HG02870 (cell line): ENCODE results near the gene FAM200A.
"Not testable (repeated sequence)": the region's sequence is repeated elsewhere in the genome, so short reads cannot be mapped to it uniquely, and the experiment has no call there.

ENCODE experiments used
- ATAC-seq: cut with Tn5 transposase; IDR thresholded peaks from one replicate; pipeline ENCODE4 v1.9.1; 2021; ENCODE audit warnings: mild to moderate bottlenecking, moderate library complexity; ENCODE audit not compliant: unreplicated experiment

FAM200A gene

DNA sequence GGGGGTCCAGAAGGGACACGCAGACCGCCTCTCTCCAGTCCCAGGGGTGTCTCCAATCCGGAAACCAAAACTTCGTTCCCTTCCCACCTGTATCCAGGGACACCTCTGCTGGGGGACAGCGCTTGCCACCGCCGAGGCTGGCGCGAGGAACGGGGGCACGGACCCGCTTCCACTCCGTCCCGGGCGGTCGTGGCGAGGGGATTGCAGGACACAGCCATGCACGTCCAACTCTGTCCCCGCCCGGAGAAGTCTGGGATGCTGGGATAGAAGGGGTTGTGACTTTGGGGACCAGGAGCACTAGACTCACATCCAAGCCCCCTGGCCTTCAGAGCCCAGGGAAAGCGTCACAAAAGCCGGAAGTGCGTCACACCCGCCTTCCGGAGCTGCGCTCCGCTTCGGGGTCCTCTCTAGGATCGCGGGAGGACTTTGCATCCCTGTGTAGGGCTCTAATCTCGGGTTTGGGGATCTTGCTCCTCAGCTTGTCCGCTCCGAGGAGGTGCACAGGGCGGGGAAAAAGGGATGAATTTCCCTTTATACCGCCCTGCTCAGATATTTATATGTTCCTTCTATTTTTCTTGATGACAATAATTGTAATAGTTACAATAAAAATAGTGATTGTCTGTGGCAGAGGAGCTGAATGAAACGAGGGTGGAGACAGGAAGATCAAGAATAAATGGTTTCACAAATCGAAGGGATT is at the start of gene FAM200A:
Gene FAM200A (minus strand): TSS at position 348 of the 697 bp plus-strand sequence. CDS start 3,707 bp downstream, outside the sequence.
- ATAC-seq = peak; percentile 89

DNA sequence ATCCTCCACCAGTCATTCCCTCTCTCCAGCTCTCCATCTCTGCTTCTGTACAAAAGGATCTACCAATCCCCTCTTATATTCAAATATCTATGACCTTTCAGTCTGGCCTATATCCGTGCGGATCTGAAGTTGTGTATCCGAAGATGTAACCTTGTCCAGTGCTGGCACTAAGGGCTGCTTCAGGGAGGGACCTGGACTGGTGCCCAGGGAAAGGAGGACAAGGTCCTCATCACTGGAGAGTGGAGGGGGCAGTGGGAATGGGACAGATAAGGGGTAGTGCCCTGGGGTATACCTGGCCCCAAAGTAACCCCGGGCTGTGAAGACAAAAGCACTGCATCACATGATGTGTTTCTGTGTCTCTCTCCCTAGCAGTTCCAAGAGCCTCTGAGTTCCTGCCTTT is 47.9 kb upstream of the FAM200A start:
- no peak for ATAC-seq

DNA sequence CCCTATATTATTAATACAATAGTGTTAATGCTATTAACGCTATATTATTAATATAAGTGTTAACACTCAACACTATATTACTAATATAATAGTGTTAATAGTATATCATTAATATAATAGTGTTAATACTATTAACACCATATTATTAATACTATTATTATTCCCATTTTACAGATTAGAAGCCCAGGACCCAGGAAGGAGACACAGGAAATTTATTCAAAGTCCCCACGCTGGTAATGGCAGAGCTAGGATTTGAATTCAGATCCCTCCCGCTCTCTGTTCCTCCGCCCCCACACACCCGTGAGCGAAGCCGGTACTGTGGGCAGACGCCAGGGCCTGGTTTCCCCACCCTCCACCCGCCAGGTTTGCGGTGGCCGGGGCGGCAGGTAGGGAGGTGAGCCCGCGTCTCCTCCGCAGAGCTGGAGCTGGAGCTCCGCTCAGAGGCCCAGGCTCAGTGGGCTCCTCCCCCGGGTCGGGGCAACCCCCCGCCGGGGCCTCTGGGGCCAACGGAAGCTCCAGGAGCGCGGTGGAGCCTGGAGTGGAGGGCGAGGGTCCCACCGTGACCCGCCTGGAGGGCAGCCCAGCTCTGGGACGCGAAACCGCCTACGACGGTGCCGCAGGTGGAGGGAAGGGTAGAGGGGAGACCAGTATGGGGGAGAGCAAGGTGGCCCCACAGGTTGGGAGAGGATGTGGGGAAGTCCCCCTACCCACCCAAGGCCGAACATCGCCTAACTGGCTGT is 46.0 kb upstream of the FAM200A start, which contains the start of gene TMEM225B:
Gene TMEM225B (plus strand): TSS at position 506 of the 740 bp plus-strand sequence. CDS start 6,122 bp downstream, outside the sequence.
- ATAC-seq = no peak

DNA sequence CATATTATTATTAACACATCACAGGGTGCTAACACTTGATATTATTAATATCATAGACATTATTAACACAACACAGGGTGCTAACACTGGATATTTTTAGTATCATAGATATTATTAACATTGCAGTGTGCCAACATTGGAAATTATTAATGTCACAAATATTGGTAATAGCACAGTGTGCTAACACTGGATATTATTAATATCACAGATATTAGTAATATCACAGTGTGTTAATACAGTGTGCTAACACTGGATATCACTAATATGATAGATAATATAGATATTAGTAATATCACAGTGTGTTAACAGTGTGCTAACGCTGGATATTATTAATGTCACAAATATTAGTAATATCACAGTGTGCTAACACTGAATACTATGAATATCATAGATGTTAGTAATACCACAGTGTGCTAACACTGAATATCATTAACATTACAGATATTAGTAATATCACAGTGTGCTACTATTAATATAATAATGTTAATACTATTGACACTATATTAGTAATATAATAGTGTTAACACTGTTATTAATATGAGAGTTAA is 44.6 kb upstream of the FAM200A start:
- ATAC-seq = no peak

DNA sequence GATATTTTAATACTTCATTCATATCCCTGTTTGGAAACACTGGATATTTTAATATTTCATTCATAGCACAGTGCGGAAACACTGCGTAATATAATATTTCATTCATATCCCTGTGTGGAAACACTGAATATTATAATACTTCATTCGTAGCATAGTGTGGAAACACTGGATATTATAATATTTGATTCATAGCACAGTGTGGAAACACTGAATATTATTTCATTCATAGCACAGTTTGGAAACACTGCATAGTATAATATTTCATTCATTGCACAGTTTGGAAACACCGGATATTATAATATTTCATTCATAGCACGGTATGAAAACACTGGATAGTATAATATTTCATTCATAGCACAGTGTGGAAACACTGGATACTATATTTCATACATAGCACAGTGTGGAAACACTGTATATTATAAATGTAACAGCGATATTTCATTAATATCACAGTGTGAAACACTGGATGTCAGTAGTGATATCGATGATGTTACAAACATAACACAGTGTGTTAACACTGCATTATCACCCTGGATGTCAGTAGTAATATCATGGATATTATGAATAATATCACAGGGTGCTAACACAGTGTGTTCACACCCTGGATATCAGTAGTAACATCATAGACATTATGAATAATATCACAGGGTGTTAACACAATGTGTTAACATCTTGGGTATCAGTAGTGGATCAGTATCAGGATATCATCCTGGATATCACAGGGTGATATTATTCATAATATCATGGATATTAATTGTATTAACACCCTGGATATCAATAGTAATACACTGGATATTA is 43.2 kb upstream of the FAM200A start:
- ATAC-seq = no peak

DNA sequence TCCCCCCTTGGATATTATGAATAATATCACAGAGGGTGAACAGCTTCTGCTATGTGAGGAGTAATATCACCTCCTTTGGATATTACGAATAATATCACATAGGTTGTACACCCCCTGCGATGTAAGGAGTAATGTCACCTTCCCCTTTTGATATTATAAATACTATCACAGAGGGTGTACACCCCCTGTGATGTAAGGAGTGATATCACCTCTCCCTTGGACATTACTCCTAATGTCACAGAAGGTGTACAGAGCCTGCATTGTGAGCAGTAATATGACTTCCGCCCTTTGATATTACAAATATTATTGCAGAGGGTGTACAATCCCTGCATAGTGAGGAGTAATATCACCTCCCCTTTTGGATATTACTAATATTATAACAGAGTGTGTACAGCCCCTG is 37.0 kb upstream of the FAM200A start:
- no peak for ATAC-seq

DNA sequence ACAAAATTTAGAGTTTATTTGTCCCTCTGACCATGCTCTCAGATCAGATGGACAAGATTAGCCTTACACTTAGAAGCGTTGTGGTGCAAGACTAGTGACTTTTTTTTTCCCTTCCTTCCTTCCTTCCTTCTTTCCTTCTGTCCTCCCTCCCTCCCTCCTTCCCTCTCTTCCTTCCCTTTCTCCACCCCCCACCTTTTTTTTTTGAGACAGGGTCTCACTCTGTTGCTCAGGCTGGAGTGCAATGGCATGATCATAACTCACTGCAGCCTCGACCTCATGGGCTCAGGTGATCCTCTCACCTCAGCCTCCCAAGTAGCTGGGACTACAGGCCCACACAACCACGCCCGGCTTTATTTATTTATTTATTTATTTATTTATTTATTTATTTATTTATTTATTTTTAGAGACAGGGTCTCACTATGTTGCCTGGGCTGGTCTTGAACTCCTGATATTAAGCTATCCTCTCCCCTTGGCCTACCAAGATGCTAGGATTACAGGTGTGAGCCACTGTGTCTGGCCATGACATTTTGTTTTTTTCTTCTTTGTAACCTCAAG is 28.9 kb upstream of the FAM200A start:
- not testable (repeated sequence) for ATAC-seq

DNA sequence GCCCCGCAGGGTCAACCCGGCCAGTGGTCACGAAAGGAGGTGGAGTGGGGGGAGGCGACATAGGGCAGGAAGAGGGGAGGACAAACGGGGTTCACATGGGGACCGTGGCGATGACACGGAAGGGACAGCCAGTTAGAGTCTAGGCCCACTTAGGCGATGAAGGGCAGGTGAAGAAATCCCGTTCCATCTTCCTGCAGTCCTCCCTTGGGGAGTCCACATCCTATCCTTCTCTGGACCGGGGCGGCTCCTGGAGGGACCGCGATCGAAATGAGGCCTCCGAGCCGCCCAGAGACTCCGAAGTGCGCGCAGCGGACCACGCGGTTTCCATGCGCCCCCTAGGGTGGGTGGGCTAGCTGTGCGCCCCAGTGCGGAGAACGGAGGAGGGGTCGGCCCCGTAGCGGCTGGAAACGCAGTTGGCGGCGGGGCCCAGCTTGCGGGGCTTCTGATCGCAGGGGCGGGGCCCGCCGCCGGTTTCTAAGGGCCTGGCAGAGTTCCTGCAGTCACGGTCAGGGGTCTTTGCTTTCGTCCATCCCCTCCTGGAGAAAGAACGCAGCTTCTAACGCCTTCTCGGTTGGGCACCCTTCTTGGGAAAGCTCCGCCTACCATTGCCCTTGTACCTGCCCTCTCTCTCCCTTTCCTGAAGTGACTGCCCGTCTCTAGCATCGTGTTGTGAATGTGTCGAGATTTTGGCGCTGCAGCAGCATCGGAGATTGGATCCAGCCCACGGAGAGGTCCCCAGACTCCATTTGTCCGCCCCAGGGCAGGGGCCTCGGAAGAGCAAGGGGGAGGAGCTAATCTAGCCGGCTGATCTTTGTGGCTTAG is 28.3 kb upstream of the FAM200A start:
- ATAC-seq = no peak

DNA sequence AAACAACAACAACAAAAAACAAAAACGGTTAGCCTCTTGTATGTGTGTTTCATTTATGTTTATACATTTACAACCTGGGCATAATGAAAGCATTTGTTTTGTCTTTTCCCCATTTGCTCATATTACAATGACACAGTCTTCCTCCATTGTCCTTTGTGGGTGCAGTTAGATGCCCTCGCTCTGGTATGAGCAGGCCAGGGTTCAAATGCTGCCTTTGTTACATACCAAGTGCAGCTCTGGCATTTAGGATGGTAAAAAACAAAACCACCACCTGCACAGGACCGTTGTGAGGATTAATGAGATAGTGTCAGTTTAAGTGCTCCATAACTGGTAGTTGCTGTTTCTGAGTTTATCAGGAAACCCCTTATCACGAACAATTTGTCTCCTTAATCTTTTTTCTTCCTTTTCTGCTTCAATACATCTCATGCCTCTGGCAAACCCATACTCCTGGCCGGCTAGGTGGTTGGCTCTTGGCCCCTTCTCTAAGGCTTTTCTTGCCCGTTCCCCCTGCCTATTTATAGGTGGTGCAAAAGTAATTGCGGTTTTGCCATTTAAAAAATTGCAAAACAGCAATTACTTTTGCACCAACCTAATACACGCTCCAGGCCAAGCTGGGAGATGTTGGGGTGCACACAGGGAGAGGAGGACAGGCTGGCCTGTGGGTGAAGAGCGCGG is 27.5 kb upstream of the FAM200A start:
- ATAC-seq = no peak

DNA sequence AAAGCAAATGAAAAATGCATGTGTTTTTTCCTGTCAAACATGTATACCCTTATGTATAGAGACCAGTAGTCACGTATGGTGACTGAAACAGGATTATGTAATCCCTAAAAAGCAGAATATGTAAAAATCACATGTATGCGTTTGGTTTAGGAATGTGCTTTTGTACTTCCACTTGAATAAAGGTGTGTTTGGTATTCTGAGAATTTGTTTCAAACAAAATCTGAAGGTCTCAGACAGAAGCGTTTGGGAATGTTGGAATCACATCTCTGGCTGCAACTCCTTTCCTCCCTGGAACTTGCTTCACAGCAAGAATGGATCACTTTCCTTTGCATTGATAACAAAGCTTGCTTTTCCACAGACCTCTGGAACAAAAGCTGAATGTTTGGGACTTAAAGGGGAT is 24.3 kb upstream of the FAM200A start:
- no peak for ATAC-seq

DNA sequence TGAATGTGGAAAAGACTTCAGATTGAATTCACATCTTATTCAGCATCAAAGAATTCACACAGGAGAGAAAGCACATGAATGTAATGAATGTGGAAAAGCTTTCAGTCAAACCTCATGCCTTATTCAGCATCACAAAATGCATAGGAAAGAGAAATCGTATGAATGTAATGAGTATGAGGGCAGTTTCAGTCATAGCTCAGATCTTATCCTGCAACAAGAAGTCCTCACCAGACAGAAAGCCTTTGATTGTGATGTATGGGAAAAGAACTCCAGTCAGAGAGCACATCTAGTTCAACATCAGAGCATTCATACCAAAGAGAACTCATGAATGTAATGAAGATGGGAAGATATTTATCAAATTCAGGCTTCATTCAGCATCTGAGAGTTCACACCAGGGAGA is 21.3 kb upstream of the FAM200A start:
- ATAC-seq = no peak

DNA sequence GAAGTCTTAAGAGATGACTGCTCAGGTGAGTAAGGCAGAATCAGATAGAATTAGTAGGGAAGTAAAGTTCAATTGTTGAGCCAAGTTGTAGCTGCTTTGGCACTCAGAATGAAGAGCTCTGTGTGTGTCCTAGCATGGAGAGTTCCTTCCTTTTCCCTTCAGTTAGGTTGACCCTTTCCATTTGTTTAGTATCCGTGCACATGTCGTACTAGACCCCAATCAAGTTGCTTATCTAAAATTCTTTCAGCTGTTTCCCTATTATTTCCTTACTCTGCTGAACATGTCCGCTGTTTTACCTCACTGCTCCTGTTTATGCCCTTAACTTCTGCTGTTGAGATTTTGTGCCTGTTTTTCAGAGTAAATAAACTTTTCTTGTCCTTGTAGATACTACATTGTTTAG is 19.9 kb upstream of the FAM200A start:
- ATAC-seq = no peak

DNA sequence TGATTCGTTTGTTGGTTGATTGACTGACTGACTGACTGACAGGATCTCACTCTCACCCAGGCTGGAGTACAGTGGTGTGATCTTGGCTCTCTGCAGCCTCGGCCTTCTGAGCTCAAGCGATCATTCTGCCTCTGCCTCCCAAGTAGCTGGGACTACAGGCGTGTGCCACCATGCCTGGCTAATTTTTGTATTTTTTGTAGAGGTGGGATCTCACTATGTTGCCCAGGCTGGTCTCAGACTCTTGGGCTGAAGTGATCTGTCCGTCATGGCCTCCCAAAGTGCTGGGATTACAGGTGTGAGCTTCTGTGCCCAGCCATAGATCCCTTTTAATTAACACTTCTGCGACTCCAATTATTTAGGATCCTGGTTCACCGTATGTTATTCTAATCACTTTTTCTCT is 16.9 kb upstream of the FAM200A start:
- not testable (repeated sequence) for ATAC-seq

DNA sequence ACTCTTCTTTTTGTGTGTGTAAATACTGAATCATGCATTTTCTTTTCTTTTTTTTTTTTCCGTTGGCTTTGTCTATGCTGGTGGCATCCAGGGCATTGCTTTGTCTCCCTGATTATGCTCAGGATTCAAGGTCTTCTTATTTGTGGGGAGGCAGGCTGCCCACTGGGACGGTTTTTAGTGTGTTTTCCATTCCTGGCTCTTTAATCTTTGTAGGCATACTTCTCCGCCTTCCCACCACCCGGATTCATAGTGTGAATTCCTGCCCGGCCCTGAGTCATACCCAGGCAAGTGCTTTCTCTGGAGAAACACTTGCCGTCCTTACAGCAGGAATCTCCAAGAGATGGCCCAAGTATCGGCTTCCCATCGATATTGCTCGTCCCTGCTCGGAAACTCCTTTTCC is 11.7 kb upstream of the FAM200A start:
- no peak for ATAC-seq

DNA sequence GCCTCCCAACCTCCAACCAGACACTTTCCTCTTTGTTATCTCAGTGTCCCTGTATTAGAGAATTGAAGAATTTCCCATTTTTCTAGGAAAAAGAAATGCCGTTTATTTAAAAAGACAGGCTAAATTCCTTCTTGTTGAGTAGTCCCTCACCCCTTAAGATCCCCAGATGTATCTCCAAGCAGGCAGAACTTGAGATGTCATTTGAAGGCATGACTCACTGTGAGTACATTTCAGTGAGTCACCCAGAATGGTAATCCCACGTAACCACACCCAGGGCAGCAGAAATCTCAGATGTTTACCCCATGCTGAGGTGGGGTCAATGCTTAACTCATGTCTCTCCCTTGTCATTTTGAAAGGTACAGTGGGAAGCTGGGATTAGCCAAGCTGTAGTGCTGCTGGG is 10.9 kb upstream of the FAM200A start:
- no peak for ATAC-seq

DNA sequence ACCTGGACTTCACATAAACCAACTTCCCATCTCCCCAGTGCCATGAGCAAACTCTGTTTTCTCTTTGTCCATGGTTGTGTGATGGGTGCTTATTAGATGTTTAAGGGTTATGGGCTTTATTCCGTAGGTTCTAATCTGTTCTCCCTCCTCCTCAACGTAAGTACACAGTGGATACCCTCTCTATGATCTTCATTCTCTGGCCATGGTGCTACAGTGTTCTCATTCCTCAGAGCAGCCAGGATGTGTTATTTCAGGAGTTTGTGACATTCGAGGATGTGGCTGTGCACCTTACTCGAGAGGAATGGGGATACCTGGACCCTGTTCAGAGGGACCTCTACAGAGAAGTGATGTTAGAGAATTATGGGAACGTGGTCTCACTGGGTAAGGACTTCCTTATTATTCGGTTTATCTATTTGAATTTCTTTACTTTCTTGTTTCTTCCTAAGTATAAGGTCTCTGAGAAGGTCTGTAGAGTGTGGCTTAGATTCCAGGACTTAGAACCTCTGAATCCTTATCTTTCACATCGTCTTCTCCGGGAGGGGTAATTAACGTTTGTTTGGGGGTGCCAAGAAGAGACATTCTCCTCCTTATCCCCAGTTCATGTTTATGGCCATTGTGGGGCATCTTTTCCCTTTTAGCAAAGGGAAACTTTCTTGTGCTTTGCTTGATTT is 10.3 kb upstream of the FAM200A start:
- no peak for ATAC-seq

DNA sequence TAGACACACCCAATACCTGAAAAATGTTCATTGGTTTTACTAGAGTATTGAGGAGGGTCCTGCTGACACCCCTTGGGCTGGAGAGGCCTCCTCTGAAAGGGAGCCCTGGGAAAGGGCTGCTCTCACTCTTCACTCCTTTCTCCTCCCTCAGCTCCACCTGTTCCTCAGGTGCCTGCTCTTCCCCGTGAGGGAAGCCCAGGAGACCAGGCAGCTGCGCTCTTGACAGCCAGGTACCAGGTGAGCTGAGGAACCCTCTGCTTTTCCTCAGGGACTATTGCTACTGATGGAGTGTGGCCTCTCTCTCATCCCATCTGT is 9.8 kb upstream of the FAM200A start:
- no peak for ATAC-seq

DNA sequence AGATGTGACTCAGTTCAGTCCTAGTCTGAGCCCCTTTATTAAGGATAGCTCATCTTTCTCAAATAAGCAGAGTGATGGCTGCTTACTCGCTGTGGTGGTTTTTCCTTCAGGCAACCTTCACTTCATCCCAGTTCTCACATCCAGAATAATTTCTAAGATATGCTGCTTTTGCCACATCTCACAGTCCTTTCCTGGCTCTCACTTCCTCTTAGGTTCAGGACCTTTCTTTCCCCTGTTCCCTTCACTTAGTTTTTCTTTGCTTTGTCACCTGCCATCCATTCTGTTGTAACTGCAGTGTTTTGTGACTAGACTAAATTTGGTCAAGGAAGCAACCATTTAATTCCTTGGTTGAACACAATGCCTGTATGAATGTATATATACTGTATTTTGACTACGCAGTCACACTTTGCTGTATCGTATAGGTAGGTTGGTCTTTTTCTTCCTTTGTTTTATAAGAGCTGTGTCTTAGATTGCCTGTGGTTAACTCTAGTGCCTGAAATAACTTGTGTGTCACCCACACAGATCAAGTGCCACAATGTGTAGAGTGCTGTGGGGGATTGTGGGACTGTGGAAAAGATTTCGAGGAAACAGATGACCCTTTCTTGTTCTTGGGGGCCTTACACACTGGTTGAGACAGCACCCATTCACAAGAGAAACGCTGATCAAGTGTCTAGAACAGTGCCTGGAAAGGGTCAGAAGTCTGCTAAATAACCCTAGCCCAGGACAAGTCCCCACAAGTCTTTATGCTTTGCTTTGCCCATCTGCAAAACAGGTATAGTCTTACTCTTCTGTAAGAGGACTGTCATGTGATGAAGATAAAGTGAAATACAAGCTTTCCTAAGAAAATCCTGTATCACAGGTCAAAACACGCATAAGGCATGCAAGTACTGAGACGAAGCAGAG is 9.2 kb upstream of the FAM200A start:
- ATAC-seq = no peak
